Mucosa of stomach (tissue), 1 donor: Measurements from ENCODE around the gene RAPGEF4.
"Not testable (repeated sequence)": the region's sequence is repeated elsewhere in the genome, so short reads cannot be mapped to it uniquely, and the experiment has no call there.

Source experiments
- H3K27me3 ChIP-seq: one replicate; pipeline ENCODE4 v1.7.0; 2013; ENCODE audit warnings: mild to moderate bottlenecking, low read length; ENCODE audit not compliant: control insufficient read depth, insufficient read depth
- H3K36me3 ChIP-seq: one replicate; pipeline ENCODE4 v1.7.0; 2013; ENCODE audit warnings: low read length; ENCODE audit not compliant: control insufficient read depth, insufficient read depth
- H3K4me1 ChIP-seq: one replicate; pipeline ENCODE4 v1.7.0; 2013; ENCODE audit warnings: mild to moderate bottlenecking, low read length; ENCODE audit not compliant: control insufficient read depth, insufficient read depth
- H3K4me3 ChIP-seq: one replicate; pipeline ENCODE4 v1.7.0; 2013; ENCODE audit warnings: low read length
- H3K9ac ChIP-seq: one replicate; pipeline ENCODE4 v1.7.0; 2013; ENCODE audit warnings: mild to moderate bottlenecking, low read length, moderate library complexity
- H3K9me3 ChIP-seq: one replicate; pipeline ENCODE4 v1.7.0; 2013; ENCODE audit warnings: mild to moderate bottlenecking, low read length, moderate library complexity; ENCODE audit not compliant: control insufficient read depth
- donor health status: Pancreatic carcinoma.

The RAPGEF4 gene

DNA sequence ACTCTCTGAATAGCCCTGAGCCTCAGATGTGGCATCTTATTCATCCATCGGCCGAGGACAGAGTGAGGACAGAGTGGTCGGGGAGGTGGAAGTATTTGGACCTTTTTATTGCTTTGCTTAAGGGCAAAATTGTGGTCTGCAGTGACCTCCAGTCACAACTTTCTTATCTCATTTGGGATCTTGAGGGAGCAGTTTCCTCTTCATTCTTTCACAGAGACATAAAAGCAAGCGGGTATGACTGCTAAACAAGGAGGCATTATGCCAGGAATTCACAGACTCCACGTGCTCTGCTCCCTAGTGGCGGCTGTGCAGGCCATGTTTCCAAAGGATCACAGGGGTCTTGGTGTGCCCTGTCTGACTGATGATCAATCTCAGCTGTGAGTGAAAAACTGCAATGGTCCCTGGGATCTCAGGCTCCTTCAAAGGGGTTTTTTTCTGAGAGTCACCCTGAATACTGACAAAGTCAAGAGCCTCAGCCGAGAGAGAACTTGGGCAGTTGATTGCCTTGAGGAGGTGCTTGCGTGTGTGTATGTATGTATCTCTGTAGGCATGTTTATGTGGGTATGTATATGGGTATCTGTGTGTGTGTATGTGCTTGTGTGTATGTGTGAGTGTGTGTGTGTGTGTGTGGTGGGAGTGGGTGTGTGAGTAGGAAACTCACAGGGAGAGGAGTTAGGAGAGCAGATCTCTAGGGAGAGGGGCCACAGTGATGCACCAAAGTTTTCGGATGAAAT, 47.7 kb downstream of the RAPGEF4 start:
- Histone ChIP-seq H3K36me3 (no peaks in the 10 kb centered on the region), H3K27me3 (no peaks in the 10 kb centered on the region), H3K9me3 (no peaks in the 10 kb centered on the region), H3K4me3 (no peak overlapping the region), H3K9ac (no peak overlapping the region), H3K4me1 (no peaks in the 10 kb centered on the region)

DNA sequence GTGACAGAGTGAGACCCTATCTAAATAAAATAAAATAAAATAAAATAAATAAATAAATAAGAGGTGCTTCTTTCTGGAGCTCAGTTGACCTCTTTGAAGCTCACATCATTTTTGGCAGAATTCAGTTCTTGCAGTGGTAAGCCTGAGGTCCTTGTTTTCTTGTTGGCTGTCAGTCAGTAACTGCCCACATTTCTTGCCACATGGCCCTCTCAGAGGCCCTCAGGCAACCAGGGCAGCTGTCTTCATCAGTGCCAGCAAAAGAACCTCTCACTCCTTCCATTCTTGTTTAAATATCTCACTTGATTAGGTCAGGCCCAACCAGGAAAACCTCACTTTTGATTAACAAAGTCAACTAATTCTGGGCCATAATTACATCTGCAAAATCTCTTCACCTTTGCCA, 53.2 kb downstream of the RAPGEF4 start:
- Histone ChIP-seq H3K4me3 (no peak overlapping the region), H3K9me3 (no peaks in the 10 kb centered on the region), H3K9ac (no peak overlapping the region), H3K36me3 (no peaks in the 10 kb centered on the region), H3K27me3 (no peaks in the 10 kb centered on the region), H3K4me1 (no peaks in the 10 kb centered on the region)

DNA sequence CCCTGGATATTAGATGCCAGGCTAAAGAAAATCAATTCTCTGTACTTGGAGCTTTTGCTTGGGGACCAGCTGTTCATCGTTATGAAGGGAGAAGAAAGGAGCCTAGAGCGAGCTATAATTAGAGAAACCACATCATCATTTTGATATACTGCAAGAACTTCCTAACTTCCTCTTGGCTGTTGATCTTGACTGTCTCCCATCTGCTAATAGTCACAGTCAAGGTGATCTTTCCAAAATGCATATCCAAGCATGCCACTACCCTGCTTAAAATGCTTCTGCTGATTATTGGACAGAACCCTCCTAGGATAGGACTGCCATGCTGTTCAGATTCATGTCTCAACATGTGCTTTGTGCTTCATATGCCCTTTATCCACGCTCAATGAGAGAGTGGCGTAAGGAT, 54.8 kb downstream of the RAPGEF4 start:
- H3K9me3 ChIP-seq, result no peaks in the 10 kb centered on the region
- no peaks in the 10 kb centered on the region for H3K36me3 ChIP-seq
- no peak overlapping the region for H3K9ac ChIP-seq
- H3K27me3 ChIP-seq, result no peaks in the 10 kb centered on the region
- no peaks in the 10 kb centered on the region for H3K4me1 ChIP-seq
- H3K4me3 ChIP-seq, result no peak overlapping the region

DNA sequence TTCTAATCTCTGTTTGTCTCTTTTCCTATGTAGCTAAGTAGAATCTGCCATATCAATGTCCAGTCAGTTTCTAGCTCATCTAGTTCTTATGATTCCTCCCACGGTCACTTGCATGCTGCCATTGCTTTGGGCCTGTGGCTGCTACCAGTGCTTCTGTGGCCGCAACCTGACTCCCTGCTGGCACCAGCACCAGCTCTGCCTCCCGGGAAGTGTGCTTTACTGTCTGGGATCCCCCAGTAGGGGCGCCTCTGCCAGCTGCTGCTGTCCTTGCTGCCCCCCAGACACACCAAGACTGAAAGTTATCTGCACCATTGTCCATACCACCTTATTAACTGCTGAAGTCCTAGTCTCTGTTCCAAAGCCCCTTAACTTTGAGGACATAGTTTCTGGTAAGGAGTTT, 56.3 kb downstream of the RAPGEF4 start:
- Histone ChIP-seq H3K36me3 (no peaks in the 10 kb centered on the region), H3K27me3 (no peaks in the 10 kb centered on the region), H3K9me3 (no peaks in the 10 kb centered on the region), H3K4me1 (no peaks in the 10 kb centered on the region), H3K9ac (no peak overlapping the region), H3K4me3 (no peak overlapping the region)

DNA sequence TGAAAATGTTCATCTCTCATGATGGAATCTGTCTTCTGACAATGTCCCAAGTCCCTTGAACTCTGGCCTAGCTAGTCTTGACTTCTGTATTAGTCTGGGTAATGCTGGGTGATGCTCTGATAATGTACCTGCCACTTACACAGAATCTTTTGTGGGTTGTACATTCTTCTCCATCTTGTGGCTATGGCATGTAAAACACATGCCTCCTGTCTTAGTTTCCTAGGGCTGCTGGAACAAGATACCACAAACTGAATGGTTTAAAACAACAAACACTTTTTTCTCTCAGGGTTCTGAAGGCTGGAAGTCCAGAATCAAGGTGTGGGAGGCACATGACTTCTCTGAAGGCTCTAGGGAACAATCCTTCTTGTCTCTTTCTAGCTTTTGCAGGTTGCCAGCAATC, 57.1 kb downstream of the RAPGEF4 start:
- Histone ChIP-seq H3K4me3 (no peak overlapping the region), H3K36me3 (no peaks in the 10 kb centered on the region), H3K4me1 (no peaks in the 10 kb centered on the region), H3K9ac (no peak overlapping the region), H3K27me3 (no peaks in the 10 kb centered on the region), H3K9me3 (no peaks in the 10 kb centered on the region)

DNA sequence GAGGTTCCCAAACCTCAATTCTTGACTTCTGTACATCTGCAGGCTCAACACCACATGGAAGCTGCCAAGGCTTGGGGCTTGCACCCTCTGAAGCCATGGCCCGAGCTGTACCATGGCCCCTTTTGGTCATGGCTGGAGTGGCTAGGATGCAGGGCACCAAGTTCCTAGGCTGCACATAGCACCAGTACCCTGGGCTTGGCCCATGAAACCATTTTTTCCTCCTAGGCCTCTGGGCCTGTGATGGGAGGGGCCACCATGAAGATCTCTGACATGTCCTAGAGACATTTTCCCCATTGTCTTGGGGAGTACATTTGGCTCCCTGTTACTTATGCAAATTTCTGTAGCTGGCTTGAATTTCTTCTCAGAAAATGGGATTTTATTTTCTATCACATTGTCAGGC, 67.7 kb downstream of the RAPGEF4 start:
- H3K36me3 ChIP-seq, H3K9ac ChIP-seq, H3K27me3 ChIP-seq, H3K9me3 ChIP-seq, H3K4me1 ChIP-seq, H3K4me3 ChIP-seq: not testable (repeated sequence)

DNA sequence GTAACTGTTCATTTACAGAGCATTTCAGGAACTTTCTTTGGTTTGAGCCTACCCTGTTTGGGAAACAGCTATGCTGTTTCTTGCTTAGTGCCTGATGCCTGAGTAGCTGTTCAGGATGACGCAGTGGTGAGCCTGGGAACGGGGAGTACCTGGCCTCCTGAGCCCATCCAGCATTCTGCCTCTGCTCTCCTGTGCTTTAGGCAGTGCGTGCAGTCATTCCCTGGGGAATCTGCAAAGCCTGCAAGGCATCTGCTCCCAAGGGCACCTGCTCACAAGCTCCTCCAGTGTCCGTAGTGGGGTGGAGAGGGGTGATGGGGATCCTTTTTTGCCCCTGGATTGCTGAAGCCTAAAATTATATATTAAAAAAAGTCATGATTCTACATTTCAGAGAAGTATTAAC, 68.8 kb downstream of the RAPGEF4 start:
- Histone ChIP-seq H3K27me3 (no peaks in the 10 kb centered on the region), H3K4me1 (no peaks in the 10 kb centered on the region), H3K9ac (no peak overlapping the region), H3K4me3 (no peak overlapping the region), H3K9me3 (no peaks in the 10 kb centered on the region), H3K36me3 (no peaks in the 10 kb centered on the region)

DNA sequence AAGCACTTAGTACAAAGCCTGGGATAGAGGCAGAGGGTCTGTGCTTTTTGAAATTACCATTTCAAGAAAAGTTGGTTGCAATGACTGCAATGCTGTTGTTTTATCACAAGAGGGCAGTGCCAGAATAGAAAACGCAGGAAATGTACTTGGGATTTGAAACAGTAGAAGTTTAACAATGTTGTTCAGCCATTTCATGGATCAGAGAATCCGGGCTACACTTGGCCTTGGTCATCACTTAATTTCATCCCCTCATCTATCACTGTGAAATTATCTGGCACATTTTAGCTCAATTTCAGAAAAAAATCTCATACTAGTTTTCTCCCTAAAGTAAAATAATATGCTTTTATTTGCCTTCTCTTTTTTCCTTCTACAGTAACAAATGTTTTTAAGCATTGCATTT, 70.8 kb downstream of the RAPGEF4 start:
- Histone ChIP-seq H3K36me3 (no peaks in the 10 kb centered on the region), H3K4me3 (no peak overlapping the region), H3K9ac (no peak overlapping the region), H3K27me3 (no peaks in the 10 kb centered on the region), H3K9me3 (no peaks in the 10 kb centered on the region), H3K4me1 (no peaks in the 10 kb centered on the region)

DNA sequence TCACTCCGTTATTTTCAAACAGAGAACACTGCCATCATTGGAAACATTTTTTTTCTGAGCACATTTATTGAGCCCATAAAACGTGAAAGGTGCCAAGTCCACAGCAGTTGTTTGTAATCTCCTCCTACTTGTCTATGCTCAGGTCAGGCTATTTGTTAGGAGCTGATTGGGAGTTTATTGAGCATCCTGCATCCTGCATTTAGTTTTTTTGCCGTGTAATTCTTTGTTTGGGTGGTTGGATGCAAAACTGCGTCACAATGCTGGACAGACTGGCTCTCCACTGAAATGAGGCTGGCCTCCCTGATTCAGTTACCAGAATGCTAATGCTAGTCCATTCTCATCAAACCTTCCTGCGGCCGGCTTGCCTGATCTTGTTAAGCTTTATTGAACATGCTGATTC, 71.4 kb downstream of the RAPGEF4 start:
- Histone ChIP-seq H3K4me1 (no peaks in the 10 kb centered on the region), H3K36me3 (no peaks in the 10 kb centered on the region), H3K9me3 (no peaks in the 10 kb centered on the region), H3K9ac (no peak overlapping the region), H3K27me3 (no peaks in the 10 kb centered on the region), H3K4me3 (no peak overlapping the region)

DNA sequence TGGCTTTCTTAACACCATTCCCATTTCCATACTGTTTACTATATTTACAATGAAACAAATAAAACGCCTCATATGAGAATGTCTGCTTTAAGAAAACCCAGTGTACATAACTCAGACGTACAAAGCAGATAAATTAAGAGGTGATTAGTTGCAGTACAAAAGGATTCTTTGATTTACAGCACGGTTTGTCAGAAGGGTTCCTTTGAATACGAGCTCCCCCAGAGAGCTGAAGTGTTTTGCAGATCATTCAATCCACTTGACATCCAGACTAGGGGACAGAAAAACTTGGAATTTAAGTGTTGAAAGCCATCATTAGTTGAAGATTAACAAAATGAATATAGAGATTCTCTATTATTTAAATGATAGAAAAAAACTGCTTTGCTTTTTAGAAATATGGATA, 72.5 kb downstream of the RAPGEF4 start:
- Histone ChIP-seq H3K9ac (no peak overlapping the region), H3K9me3 (no peaks in the 10 kb centered on the region), H3K36me3 (no peaks in the 10 kb centered on the region), H3K27me3 (no peaks in the 10 kb centered on the region), H3K4me1 (no peaks in the 10 kb centered on the region), H3K4me3 (no peak overlapping the region)

DNA sequence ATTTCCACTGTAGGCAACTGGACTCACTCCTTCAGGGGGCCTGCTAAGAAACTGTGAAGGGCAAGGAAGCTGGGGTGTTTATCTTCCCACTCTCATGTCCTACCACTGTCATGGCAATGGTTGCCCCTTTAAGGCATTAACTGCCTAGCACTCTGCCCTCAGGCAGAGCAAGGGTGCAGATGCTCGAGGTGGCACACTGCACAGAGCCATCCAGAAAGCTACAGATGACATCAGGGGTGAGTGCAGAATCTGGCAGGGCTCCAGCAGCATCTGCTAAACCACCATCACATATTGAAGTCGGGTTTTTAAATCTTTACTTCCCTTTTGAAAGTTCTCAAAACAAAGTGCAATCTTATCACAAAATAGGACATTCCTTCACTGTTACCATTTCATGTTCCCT, 75.4 kb downstream of the RAPGEF4 start:
- Histone ChIP-seq H3K4me1 (no peaks in the 10 kb centered on the region), H3K27me3 (no peaks in the 10 kb centered on the region), H3K9ac (no peak overlapping the region), H3K9me3 (no peaks in the 10 kb centered on the region), H3K4me3 (no peak overlapping the region), H3K36me3 (no peaks in the 10 kb centered on the region)

DNA sequence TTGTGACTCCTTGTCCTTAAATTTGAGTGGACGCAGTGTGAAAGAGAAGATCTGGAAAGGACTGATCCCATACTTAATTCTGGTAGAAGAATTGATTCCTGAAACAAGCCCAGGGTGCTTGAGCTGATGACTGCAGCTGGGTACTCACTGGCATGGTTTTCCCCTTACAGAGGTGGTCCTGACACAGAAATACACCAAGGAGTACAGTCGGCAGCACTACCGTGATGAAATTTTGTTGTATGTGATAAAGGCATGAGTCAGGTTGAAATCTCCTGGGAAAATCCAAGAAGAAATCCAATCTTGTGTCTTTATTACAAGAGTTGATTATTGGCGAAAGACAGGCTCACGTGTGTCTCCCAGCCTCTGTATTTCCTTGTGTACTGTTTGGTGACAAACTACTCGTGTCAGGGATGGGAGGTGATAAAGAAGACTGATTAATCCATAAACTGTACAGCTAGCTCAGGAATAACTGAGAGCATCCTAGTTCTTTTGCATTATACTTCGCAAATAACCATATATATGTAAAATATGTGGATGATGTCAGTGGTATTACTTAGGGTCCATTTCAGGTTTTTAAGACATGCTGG, 76.6 kb downstream of the RAPGEF4 start:
- no peaks in the 10 kb centered on the region for H3K36me3 ChIP-seq
- no peaks in the 10 kb centered on the region for H3K9me3 ChIP-seq
- no peaks in the 10 kb centered on the region for H3K4me1 ChIP-seq
- no peak overlapping the region for H3K4me3 ChIP-seq
- no peak overlapping the region for H3K9ac ChIP-seq
- H3K27me3 ChIP-seq, result no peaks in the 10 kb centered on the region
